Measurements from ENCODE around the gene NUDT1. TPM values are rescaled to one million over a fixed set of nuclear protein-coding genes. Genes with fewer than 3 reads are reported as not detected.

Gene NUDT1
- total RNA-seq, 1 donor from 2014 or later, result 81.6 TPM

GRCh38 chr7:2224491-2224928, 17.5 kb upstream of the NUDT1 start:
- Mint-ChIP-seq H3K27me3 (no peaks in the 10 kb centered on the region), H3K4me3 (no peak overlapping the region), H3K4me1 (peaks cover 3% of the 10 kb centered on the region), H3K9me3 (no peaks in the 10 kb centered on the region), H3K27ac (no peak overlapping the region), H3K36me3 (ENCODE audit: low read depth) (peaks cover 29% of the 10 kb centered on the region)
- DNase-seq, result no peak
- intact Hi-C loops (cut with micrococcal nuclease), result no loop called here

DNA sequence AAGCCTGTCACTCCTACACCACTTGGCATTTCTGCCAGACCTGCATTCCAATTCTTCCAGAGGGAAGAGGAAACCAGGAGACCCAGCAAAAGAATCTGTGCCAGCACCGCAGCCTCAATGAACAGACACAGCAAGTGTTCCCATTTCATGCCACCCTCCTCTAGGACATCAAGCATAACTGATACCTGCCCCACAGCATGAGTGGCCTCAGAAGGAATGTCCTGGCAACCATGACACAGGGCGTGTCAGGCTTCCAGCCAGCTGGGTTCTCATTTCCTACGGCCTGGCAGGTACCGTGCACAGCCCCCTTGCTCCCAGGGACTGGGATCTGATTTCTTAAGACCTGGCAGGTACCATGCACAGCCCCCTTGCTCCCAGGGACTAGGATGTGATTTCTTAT, 17.1 kb upstream of the NUDT1 start:
- peaks cover 31% of the 10 kb centered on the region for H3K36me3 Mint-ChIP-seq (ENCODE audit: low read depth)
- no peak overlapping the region for H3K27ac Mint-ChIP-seq
- H3K4me1 Mint-ChIP-seq, result peaks cover 6% of the 10 kb centered on the region
- H3K4me3 Mint-ChIP-seq, result no peak overlapping the region
- no peak for DNase-seq
- no peaks in the 10 kb centered on the region for H3K9me3 Mint-ChIP-seq
- intact Hi-C loops (cut with micrococcal nuclease), result no loop called here
- no peaks in the 10 kb centered on the region for H3K27me3 Mint-ChIP-seq

DNA sequence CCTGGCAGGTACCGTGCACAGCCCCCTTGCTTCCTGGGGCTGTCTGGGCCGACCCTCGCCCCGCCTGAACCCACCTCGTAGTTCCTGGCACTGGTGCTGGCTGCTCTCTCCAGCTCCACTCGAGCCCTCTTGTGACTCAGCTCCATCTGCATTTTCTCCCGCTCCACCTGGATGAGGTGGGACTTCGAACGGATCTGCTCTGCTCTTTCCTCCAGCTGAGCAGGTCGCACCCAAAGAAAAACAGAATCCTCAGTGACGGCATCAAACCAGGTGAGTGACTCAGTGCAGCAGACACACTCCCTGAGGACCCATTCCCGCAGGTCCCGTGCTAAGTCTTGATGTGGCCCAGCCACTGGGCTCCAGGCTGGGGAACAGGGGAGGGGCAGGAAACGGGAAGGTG, 16.7 kb upstream of the NUDT1 start:
- no peak for DNase-seq
- Mint-ChIP-seq H3K27ac (no peak overlapping the region), H3K9me3 (no peaks in the 10 kb centered on the region), H3K36me3 (ENCODE audit: low read depth) (peaks cover 31% of the 10 kb centered on the region), H3K4me1 (peaks cover 9% of the 10 kb centered on the region), H3K4me3 (no peak overlapping the region), H3K27me3 (no peaks in the 10 kb centered on the region)
- intact Hi-C loops (cut with micrococcal nuclease), result no loop called here

DNA sequence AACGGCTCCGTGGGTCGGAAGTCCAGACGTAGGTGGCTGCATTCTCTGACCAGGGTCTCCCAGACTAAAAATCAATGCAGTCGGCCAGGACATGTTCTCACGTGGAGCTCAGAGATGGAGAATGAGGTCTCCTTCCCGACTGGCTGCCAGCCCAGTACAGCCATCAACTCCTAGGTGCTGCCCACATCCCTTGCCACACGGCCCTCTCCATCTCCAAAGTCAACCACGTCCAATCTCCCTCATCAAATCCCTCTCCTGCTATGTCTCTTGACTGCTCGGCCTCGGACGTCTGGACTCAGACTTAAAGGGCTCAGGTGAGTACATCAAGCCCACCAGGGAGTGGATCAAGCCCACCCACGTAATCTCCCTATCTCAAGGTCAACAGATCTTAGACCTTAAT, 16.2 kb upstream of the NUDT1 start:
- H3K4me3 Mint-ChIP-seq, result no peak overlapping the region
- H3K9me3 Mint-ChIP-seq, result no peaks in the 10 kb centered on the region
- H3K4me1 Mint-ChIP-seq, result peaks cover 11% of the 10 kb centered on the region
- H3K27me3 Mint-ChIP-seq, result no peaks in the 10 kb centered on the region
- H3K36me3 Mint-ChIP-seq (ENCODE audit: low read depth), result peaks cover 31% of the 10 kb centered on the region
- intact Hi-C loops (cut with micrococcal nuclease), result no loop called here
- DNase-seq, result no peak
- H3K27ac Mint-ChIP-seq, result no peak overlapping the region

- peaks cover 22% of the 10 kb centered on the region for H3K36me3 Mint-ChIP-seq (ENCODE audit: low read depth)
- H3K9me3 Mint-ChIP-seq, result no peaks in the 10 kb centered on the region
- intact Hi-C loops (cut with micrococcal nuclease), result no loop called here
- H3K4me3 Mint-ChIP-seq, result no peak overlapping the region
- H3K27ac Mint-ChIP-seq, result no peak overlapping the region
- peaks cover 15% of the 10 kb centered on the region for H3K4me1 Mint-ChIP-seq
- DNase-seq, result no peak
- no peaks in the 10 kb centered on the region for H3K27me3 Mint-ChIP-seq
Measured at GRCh38 chr7:2227699-2228098, 14.3 kb upstream of the NUDT1 start.

DNA sequence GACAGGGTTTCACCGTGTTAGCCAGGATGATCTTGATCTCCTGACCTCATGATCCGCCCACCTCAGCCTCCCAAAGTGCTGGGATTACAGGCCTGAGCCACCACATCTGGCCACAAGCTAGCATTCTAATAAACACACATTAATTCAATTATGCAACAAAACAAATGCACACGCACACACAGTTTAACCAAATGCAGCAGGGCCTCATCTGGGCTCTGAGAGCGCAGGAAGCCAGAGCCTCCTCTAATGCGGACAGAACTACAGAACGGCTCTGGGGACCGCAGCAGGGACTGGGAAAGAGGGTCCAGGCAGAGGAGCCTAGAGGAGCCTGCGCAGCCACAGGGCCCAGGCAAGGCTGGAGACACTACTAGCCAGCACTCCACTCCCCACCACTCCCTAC, 13.1 kb upstream of the NUDT1 start:
- Mint-ChIP-seq H3K4me3 (no peak overlapping the region), H3K4me1 (peaks cover 21% of the 10 kb centered on the region), H3K27me3 (no peaks in the 10 kb centered on the region), H3K9me3 (no peaks in the 10 kb centered on the region), H3K27ac (no peak overlapping the region), H3K36me3 (ENCODE audit: low read depth) (peaks cover 24% of the 10 kb centered on the region)
- no peak for DNase-seq
- intact Hi-C loops (cut with micrococcal nuclease), result no loop called here

DNA sequence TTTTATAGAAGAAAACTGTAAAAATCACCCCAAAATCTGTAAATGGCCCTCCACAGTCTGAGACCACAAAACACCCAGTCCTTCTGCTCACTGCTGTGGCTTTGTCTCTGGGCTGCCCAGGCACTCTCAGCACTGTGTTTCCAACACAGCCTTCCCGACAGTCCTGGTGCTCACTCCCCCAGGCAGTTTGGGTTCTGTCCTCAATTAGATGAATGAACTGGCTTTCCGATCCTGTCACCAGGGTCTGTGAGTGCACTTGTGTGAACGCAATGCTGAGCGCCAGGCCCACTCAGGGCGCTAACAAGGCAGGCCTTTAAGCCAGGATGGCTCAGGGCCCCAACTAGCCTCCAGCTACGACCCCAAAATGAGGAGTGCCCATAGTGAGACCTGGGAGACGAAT, 12.6 kb upstream of the NUDT1 start:
- DNase-seq, result no peak
- Mint-ChIP-seq H3K27ac (no peak overlapping the region), H3K9me3 (no peaks in the 10 kb centered on the region), H3K4me3 (no peak overlapping the region), H3K36me3 (ENCODE audit: low read depth) (peaks cover 22% of the 10 kb centered on the region), H3K4me1 (peaks cover 21% of the 10 kb centered on the region), H3K27me3 (no peaks in the 10 kb centered on the region)
- intact Hi-C loops (cut with micrococcal nuclease), result no loop called here

DNA sequence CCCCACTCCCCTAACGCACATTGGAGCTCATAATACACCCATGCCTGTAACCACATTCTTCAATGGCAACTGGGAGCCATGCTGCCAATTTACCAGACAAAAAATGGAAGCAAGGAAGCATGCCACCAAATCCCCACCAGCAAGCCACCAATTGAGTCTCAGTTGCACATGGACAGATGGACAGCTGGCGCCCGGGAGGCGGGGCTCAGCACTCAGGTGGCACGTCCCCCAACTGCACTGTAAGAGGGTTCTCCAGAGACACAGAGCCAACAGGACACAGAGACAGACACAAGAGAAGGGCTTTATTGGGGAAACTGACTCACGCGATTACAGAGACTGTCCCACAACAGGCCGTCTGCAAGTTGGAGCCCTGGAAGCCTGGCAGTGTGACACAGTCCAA, 11.8 kb upstream of the NUDT1 start:
- Mint-ChIP-seq H3K4me1 (peaks cover 21% of the 10 kb centered on the region), H3K27ac (no peak overlapping the region), H3K4me3 (no peak overlapping the region), H3K9me3 (no peaks in the 10 kb centered on the region), H3K27me3 (no peaks in the 10 kb centered on the region), H3K36me3 (ENCODE audit: low read depth) (peaks cover 26% of the 10 kb centered on the region)
- DNase-seq, result no peak
- intact Hi-C loops (cut with micrococcal nuclease), result loop anchor here (5.0 kb wide), 4 partner anchors 118 to 663 kb away; partner anchors contain the start of genes CHST12 and EIF3B

- no peaks in the 10 kb centered on the region for H3K27me3 Mint-ChIP-seq
- H3K4me3 Mint-ChIP-seq, result no peak overlapping the region
- H3K27ac Mint-ChIP-seq, result no peak overlapping the region
Measured at GRCh38 chr7:2230882-2231281, 11.1 kb upstream of the NUDT1 start.

DNA sequence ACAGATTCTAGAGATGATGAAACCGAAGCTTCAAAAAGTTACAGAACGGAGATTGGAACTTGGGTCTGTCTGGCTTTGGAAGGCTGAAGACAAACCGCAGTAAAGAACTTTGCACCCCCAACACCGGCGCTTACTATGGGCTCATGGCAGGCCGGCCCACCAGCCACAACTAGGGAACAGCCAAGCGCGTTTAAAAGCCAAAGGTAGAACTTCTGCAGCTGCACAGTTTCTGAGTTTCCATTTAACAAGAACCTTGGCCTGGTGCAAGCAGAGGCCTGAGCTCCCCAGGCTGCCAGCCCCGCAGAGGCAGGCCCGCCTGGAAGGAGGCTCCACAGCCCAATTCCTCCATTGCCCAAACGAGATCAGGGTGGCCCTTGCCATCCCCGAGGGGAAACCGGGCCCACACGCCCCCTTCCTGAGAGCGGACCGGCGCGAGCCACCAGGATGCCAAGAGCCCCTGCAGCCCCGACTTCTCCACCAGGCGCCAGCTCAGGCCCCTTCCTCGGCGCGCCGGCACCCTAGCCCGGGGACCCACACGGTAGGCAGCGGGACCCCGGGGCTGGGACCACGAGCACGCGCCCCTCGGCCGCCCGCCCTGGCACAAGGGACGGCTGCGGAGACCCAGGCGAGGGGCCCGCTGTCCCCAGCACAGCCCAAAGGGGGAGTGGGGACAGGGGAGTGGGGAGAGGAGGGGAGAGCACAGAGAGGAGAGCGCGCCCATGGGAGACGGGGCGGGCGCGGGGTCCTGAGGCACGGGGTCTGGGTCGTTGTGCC, 9.8 kb upstream of the NUDT1 start:
- H3K4me1 Mint-ChIP-seq, result peaks cover 20% of the 10 kb centered on the region
- H3K36me3 Mint-ChIP-seq (ENCODE audit: low read depth), result peaks cover 25% of the 10 kb centered on the region
- no peaks in the 10 kb centered on the region for H3K9me3 Mint-ChIP-seq
- intact Hi-C loops (cut with micrococcal nuclease), result loop anchor here (1.0 to 5.0 kb wide), 5 partner anchors 10 to 665 kb away; partner anchors contain the start of genes CHST12, EIF3B, MRM2 and NUDT1
- DNase-seq, result peak; percentile 78
- peak overlapping the region; percentile 88 for H3K4me3 Mint-ChIP-seq
- H3K27ac Mint-ChIP-seq, result peak overlapping the region; percentile 77
- H3K27me3 Mint-ChIP-seq, result no peaks in the 10 kb centered on the region

More at GRCh38 chr7:2230882-2231281, 11.1 kb upstream of the NUDT1 start:
- intact Hi-C loops (cut with micrococcal nuclease), result loop anchor here (5.0 kb wide), 4 partner anchors 119 to 664 kb away; partner anchors contain the start of genes CHST12 and EIF3B
- no peak for DNase-seq
- Mint-ChIP-seq H3K36me3 (ENCODE audit: low read depth) (peaks cover 24% of the 10 kb centered on the region), H3K4me1 (peaks cover 21% of the 10 kb centered on the region), H3K9me3 (no peaks in the 10 kb centered on the region)

DNA sequence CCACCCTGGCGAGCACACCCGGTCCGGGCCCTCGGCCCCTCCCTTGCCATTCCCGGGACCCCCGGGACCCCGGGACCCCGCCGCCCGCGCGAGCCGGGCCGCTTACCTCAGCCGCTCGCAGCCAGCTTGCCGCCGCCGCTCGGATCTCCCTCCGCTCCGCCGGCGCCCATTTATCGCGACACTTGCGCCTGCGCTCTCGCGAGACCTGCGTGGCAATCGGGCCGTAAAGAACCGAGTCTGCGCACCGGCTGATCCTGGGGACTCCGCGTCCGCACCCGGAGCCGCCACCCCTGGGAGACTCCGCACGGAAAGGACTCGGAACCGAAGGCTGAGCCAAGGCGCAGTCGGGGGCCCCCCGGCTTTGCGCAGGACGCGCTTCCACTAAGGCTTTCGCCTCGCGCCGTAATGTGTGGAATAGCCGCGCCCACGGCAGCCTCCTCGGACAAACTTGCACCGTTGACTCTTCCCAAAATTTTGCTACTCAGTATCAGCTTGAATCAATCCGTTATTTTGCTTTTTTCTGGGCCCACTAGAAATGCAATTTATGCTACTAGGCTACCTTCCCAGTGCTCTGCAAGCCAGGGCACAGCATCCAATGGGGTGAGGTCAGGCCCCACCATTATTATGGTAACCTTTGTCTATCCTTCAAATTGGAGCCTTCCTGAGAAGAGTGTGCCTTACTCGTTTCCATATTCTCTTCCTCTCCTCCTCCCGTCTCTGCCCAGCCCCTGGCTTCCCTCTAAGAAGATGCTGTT, 9.1 kb upstream of the NUDT1 start, which contains the start of gene MAD1L1:
Gene MAD1L1, minus strand, starts transcription at position 180 of the 755 bp plus-strand sequence. CDS start 2,812 bp downstream, outside the sequence.
- Mint-ChIP-seq H3K4me3 (peak within 1 kb of the TSS; percentile 88), H3K9me3 (no peaks in the 10 kb centered on the region), H3K27me3 (no peaks in the 10 kb centered on the region), H3K36me3 (ENCODE audit: low read depth) (peaks cover 29% of the 10 kb centered on the region), H3K4me1 (peaks cover 20% of the 10 kb centered on the region), H3K27ac (peak within 1 kb of the TSS; percentile 87)
- DNase-seq, result peak; percentile 98
- intact Hi-C loops (cut with micrococcal nuclease), result loop anchor here (1.0 to 5.0 kb wide), 5 partner anchors 9 to 666 kb away; partner anchors contain the start of genes CHST12, EIF3B, MRM2 and NUDT1

DNA sequence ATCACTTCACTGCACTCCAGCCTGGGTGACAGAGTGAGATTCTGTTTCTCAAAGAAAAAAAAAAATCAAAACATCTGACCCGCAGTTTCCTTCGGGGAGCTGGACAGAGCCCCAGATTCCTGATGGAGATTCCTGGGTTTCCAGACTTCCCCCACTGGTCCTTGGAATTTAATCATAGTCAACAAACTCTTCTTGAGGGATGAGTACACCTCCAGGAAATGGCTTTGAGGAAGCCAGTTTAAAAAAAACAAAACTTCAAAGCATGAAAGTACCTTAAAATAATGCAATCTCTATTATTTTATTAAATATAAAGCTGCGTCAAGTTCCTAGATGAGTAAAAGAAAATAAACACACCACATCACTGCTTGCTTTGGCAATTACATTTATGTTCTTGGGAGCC, 8.1 kb upstream of the NUDT1 start:
- no peaks in the 10 kb centered on the region for H3K27me3 Mint-ChIP-seq
- peak overlapping the region; percentile 58 for H3K4me3 Mint-ChIP-seq
- no peak for DNase-seq
- H3K36me3 Mint-ChIP-seq (ENCODE audit: low read depth), result peaks cover 37% of the 10 kb centered on the region
- intact Hi-C loops (cut with micrococcal nuclease), result loop anchor here (5.0 kb wide), 4 partner anchors 118 to 667 kb away; partner anchors contain the start of genes CHST12 and EIF3B
- no peaks in the 10 kb centered on the region for H3K9me3 Mint-ChIP-seq
- no peak overlapping the region for H3K27ac Mint-ChIP-seq
- peaks cover 21% of the 10 kb centered on the region for H3K4me1 Mint-ChIP-seq

DNA sequence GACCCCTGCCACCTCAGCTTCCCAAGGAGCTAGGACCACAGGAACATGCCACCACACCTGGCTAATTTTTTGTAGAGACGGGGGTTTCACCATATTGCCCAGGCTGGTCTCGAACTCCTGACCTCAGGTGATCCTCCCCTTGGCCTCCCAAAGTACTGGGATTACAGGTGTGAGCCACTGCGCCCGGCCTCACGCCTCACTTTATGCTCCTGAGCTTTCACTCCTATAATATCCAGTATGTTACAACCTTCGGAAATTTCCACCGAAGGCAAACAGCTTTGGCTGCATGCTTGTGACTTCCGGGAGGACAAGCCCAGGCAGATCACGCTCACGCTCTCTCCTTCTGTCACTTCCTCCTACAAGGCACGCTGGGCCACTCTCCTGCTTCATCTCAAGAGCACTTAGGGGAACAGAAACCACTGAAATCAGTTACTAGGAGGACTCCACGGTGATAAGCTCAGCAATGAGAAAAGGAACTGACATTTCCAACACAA, 4.9 kb upstream of the NUDT1 start:
- no peak overlapping the region for H3K4me3 Mint-ChIP-seq
- H3K27ac Mint-ChIP-seq, result peak overlapping the region; percentile 8
- no peaks in the 10 kb centered on the region for H3K27me3 Mint-ChIP-seq
- DNase-seq, result no peak
- intact Hi-C loops (cut with micrococcal nuclease), result no loop called here
- H3K9me3 Mint-ChIP-seq, result no peaks in the 10 kb centered on the region
- peaks cover 37% of the 10 kb centered on the region for H3K36me3 Mint-ChIP-seq (ENCODE audit: low read depth)
- H3K4me1 Mint-ChIP-seq, result peaks cover 8% of the 10 kb centered on the region

GRCh38 chr7:2239242-2239641, 2.8 kb upstream of the NUDT1 start:
- Mint-ChIP-seq H3K27ac (no peak overlapping the region), H3K27me3 (no peaks in the 10 kb centered on the region), H3K9me3 (no peaks in the 10 kb centered on the region), H3K36me3 (ENCODE audit: low read depth) (peaks cover 34% of the 10 kb centered on the region), H3K4me1 (peaks cover 6% of the 10 kb centered on the region), H3K4me3 (peak overlapping the region; percentile 39)
- DNase-seq, result no peak
- intact Hi-C loops (cut with micrococcal nuclease), result no loop called here

Data from activated CD4-positive, alpha-beta T cell treated with anti-CD3 and anti-CD28 coated beads, Interleukin-2, amount 10 ng/mL, durations not matched to agents 24 days and 14 days (primary cell).